Loucy (cell line): Measurements from ENCODE around the gene ZC3H12C.

Experiments used
- H2AFZ ChIP-seq: fragments of 200-600 bp; sonication (generic); 2 replicates; pipeline ENCODE4 v1.6.0; 2016; ENCODE audit warnings: antibody characterized with exemption, mild to moderate bottlenecking, low read length, moderate library complexity
- H3F3A ChIP-seq: fragments of 200-600 bp; 2 replicates; pipeline ENCODE4 v1.6.0; 2016; ENCODE audit warnings: antibody characterized with exemption, low read depth, mild to moderate bottlenecking
- H3K27me3 ChIP-seq: fragments of 200-600 bp; sonication (generic); 2 replicates; pipeline ENCODE4 v1.6.1; 2014; ENCODE audit warnings: low read length, mild to moderate bottlenecking; ENCODE audit not compliant: insufficient read depth, poor library complexity, severe bottlenecking
- H3K36me3 ChIP-seq: fragments of 200-600 bp; sonication (generic); 2 replicates; pipeline ENCODE4 v1.6.1; 2016; ENCODE audit warnings: low read length; ENCODE audit not compliant: insufficient read depth
- H3K4me1 ChIP-seq: fragments of 200-600 bp; sonication (generic); 2 replicates; pipeline ENCODE4 v1.5.1; 2014; ENCODE audit warnings: low read length, mild to moderate bottlenecking; ENCODE audit not compliant: insufficient read depth, poor library complexity, severe bottlenecking
- H3K4me2 ChIP-seq: fragments of 200-600 bp; sonication (generic); 2 replicates; pipeline ENCODE4 v1.6.0; 2014; ENCODE audit warnings: antibody characterized with exemption, low read length, low read depth, mild to moderate bottlenecking; ENCODE audit not compliant: poor library complexity, severe bottlenecking
- H3K4me3 ChIP-seq: fragments of 200-600 bp; sonication (generic); 2 replicates; pipeline ENCODE4 v1.5.1; 2014; ENCODE audit warnings: low read length, mild to moderate bottlenecking, mixed read lengths; ENCODE audit not compliant: poor library complexity, severe bottlenecking
- H3K79me2 ChIP-seq: fragments of 200-600 bp; sonication (generic); 2 replicates; pipeline ENCODE4 v1.6.1; 2014; ENCODE audit warnings: low read length; ENCODE audit not compliant: insufficient read depth
- H3K9ac ChIP-seq: fragments of 200-600 bp; sonication (generic); 2 replicates; pipeline ENCODE4 v1.6.0; 2014; ENCODE audit warnings: mild to moderate bottlenecking, low read depth, low read length, moderate library complexity; ENCODE audit not compliant: poor library complexity, severe bottlenecking
- H3K9me2 ChIP-seq: fragments of 200-600 bp; sonication (generic); replicated peaks from 2 replicates; pipeline ENCODE4 v1.6.1; 2016; ENCODE audit warnings: low read depth, low read length, mixed read lengths
- H3K9me3 ChIP-seq: fragments of 200-600 bp; sonication (generic); 2 replicates; pipeline ENCODE4 v1.6.1; 2014; ENCODE audit warnings: mild to moderate bottlenecking, antibody characterized with exemption, low read length, low read depth; ENCODE audit not compliant: insufficient read depth
- H4K20me1 ChIP-seq: fragments of 200-600 bp; sonication (generic); 2 replicates; pipeline ENCODE4 v1.6.0; 2014; ENCODE audit warnings: antibody characterized with exemption, low read length, mild to moderate bottlenecking; ENCODE audit not compliant: insufficient read depth, poor library complexity, severe bottlenecking
- EZH2phosphoT487 ChIP-seq: fragments of 200-600 bp; IDR thresholded peaks from 2 replicates; pipeline ENCODE4 v1.6.1; 2018; ENCODE audit warnings: antibody characterized with exemption, mild to moderate bottlenecking, moderate library complexity, borderline replicate concordance
- TF ChIP-seq, protein P1 (sequence below): fragments of 200-600 bp; sonication (generic); conservative IDR thresholded peaks from 2 replicates; pipeline ENCODE4 v1.5.1; 2014; ENCODE audit warnings: mild to moderate bottlenecking, antibody characterized with exemption, low read length

Gene ZC3H12C

DNA sequence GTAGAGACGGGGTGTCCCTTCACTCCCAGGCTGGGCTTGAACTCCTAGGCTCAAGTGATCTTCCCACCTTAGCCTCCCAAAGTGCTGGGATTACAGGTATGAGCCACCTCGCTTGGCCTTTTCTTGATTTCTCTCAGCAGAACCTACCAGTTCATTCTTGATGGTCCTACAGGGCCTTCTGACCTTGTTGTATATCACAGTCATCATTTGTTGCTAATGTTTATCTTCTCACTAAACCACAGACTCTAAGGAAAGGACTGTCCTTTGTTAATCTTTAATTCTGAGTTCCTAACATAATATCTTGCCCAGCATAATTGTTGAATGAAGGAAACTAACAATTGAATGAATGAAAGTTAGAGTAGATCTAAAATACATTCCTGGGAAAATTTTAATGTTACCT is 22.0 kb upstream of the ZC3H12C start:
- Histone ChIP-seq H3K4me3 (no peak overlapping the region), H4K20me1 (no peaks in the 10 kb centered on the region), H3K79me2 (no peaks in the 10 kb centered on the region), H3K9ac (no peak overlapping the region), H3K36me3 (no peaks in the 10 kb centered on the region), H3K27me3 (no peaks in the 10 kb centered on the region), H3K9me2 (no peaks in the 10 kb centered on the region), H3K4me1 (peaks cover 24% of the 10 kb centered on the region), H3F3A (no peaks in the 10 kb centered on the region), H2AFZ (no peak overlapping the region), H3K9me3 (no peaks in the 10 kb centered on the region), H3K4me2 (no peak overlapping the region)
- no peak for TF ChIP-seq EZH2phosphoT487

DNA sequence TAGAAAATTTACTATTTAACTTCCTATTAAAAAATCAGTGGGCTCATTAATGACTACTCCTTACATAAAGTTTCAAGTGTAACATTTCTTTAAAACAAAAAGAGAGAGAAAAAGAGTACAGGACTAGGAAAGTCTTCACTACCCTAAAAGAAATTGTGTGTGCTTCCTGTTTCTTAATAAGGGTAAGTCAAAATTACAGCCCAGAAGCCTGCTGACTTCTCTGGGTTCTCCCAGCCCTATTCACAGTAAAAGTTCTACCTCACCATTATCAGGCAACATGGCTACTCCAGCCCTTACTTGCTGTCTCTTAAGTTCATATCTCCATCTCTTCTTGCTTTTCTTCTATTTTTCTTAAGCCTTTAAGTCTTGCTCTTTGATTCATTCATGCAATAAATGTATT is 20.3 kb upstream of the ZC3H12C start:
- no peaks in the 10 kb centered on the region for H3K27me3 ChIP-seq
- H3K9me3 ChIP-seq = no peaks in the 10 kb centered on the region
- H3K4me3 ChIP-seq = no peak overlapping the region
- no peaks in the 10 kb centered on the region for H3F3A ChIP-seq
- H3K36me3 ChIP-seq = no peaks in the 10 kb centered on the region
- TF ChIP-seq, protein P1, sequence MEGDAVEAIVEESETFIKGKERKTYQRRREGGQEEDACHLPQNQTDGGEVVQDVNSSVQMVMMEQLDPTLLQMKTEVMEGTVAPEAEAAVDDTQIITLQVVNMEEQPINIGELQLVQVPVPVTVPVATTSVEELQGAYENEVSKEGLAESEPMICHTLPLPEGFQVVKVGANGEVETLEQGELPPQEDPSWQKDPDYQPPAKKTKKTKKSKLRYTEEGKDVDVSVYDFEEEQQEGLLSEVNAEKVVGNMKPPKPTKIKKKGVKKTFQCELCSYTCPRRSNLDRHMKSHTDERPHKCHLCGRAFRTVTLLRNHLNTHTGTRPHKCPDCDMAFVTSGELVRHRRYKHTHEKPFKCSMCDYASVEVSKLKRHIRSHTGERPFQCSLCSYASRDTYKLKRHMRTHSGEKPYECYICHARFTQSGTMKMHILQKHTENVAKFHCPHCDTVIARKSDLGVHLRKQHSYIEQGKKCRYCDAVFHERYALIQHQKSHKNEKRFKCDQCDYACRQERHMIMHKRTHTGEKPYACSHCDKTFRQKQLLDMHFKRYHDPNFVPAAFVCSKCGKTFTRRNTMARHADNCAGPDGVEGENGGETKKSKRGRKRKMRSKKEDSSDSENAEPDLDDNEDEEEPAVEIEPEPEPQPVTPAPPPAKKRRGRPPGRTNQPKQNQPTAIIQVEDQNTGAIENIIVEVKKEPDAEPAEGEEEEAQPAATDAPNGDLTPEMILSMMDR = no peak
- no peak for TF ChIP-seq EZH2phosphoT487
- H3K4me2 ChIP-seq = no peak overlapping the region
- H3K4me1 ChIP-seq = peaks cover 33% of the 10 kb centered on the region
- H3K9ac ChIP-seq = no peak overlapping the region
- no peaks in the 10 kb centered on the region for H4K20me1 ChIP-seq
- H2AFZ ChIP-seq = 0 out of 2 replicates have a peak overlapping the region, but pooled peaks have one; percentile 16
- H3K9me2 ChIP-seq = no peaks in the 10 kb centered on the region
- no peaks in the 10 kb centered on the region for H3K79me2 ChIP-seq

DNA sequence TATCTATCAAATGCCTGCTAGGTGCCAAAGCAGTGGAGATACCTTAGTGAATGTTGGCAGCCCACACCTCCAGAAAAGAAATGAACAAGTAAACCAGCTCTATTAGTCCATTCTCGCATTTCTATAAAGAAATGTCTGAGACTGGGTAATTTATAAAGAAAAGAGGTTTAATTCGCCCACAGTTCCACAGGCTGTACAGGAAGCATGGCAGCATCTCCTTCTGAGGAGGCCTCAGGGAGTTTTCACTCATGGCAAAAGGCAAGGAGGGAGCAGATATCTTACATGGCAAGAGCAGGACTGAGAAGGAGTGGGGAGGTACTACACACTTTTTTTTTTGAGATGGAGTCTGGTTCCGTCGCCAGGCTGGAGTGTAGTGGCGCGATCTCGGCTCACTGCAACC is 18.7 kb upstream of the ZC3H12C start:
- TF ChIP-seq, protein P1 = no peak
- no peak for TF ChIP-seq EZH2phosphoT487
- peaks cover 24% of the 10 kb centered on the region for H3K4me1 ChIP-seq
- H3K4me2 ChIP-seq = no peak overlapping the region
- no peaks in the 10 kb centered on the region for H3K9me3 ChIP-seq
- no peak overlapping the region for H2AFZ ChIP-seq
- no peak overlapping the region for H3K4me3 ChIP-seq
- H3K9ac ChIP-seq = no peak overlapping the region
- no peaks in the 10 kb centered on the region for H3F3A ChIP-seq
- no peaks in the 10 kb centered on the region for H3K27me3 ChIP-seq
- H3K9me2 ChIP-seq = no peaks in the 10 kb centered on the region
- no peaks in the 10 kb centered on the region for H4K20me1 ChIP-seq
- H3K36me3 ChIP-seq = no peaks in the 10 kb centered on the region
- no peaks in the 10 kb centered on the region for H3K79me2 ChIP-seq

DNA sequence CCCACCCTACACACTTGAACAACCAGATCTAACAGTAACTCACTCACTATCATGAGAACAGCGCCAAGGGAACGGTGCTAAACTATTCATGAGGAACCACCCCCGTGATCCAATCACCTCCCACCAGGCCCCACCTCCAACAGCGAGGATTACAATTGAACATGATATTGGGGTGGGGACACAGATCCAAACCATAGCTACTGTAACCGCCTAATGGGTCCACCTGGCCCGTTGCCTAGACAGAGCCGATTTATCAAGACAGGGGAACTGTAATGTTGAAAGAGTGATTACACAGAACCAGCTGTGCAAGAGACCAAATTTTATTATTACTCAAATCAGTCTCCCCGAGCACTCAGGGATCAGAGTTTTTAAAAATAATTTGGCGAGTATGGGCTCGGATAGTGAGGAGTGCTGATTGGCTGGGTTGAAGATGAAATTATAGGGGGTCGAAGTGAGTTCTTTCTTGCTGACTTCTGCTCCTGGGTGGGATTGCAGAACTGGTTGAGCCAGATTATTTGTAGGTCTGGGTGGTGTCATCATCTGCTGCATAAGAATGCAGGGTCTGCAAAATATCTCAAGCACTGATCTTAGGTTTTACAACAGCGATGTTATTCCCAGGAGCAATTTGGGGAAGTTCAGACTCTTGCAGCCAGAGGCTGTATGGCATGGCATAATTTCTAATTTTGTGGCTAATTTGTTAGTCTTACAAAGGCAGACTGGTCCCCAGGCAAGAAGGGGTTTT is 17.9 kb upstream of the ZC3H12C start:
- Histone ChIP-seq H3K9ac (no peak overlapping the region), H3K9me2 (no peaks in the 10 kb centered on the region), H3K27me3 (no peaks in the 10 kb centered on the region), H3K79me2 (no peaks in the 10 kb centered on the region), H3K4me3 (no peak overlapping the region), H2AFZ (no peak overlapping the region), H3K9me3 (no peaks in the 10 kb centered on the region), H3F3A (no peaks in the 10 kb centered on the region), H3K4me2 (no peak overlapping the region), H4K20me1 (no peaks in the 10 kb centered on the region), H3K4me1 (peaks cover 16% of the 10 kb centered on the region), H3K36me3 (no peaks in the 10 kb centered on the region)
- TF ChIP-seq, protein P1 = no peak
- TF ChIP-seq EZH2phosphoT487 = no peak
